NCI-H748 (cell line): Measurements from ENCODE around the gene MRPL21.
"Not testable (repeated sequence)": the region's sequence is repeated elsewhere in the genome, so short reads cannot be mapped to it uniquely, and the experiment has no call there.

Experiments
- DNase-seq: peaks from one replicate; lab custom pipeline; 2025; ENCODE audit not compliant: unreplicated experiment; lab: John Stamatoyannopoulos, UW

Gene MRPL21

GRCh38 chr11:68870470-68870869 is 33.2 kb downstream of the MRPL21 start:
- no peak for DNase-seq

DNA sequence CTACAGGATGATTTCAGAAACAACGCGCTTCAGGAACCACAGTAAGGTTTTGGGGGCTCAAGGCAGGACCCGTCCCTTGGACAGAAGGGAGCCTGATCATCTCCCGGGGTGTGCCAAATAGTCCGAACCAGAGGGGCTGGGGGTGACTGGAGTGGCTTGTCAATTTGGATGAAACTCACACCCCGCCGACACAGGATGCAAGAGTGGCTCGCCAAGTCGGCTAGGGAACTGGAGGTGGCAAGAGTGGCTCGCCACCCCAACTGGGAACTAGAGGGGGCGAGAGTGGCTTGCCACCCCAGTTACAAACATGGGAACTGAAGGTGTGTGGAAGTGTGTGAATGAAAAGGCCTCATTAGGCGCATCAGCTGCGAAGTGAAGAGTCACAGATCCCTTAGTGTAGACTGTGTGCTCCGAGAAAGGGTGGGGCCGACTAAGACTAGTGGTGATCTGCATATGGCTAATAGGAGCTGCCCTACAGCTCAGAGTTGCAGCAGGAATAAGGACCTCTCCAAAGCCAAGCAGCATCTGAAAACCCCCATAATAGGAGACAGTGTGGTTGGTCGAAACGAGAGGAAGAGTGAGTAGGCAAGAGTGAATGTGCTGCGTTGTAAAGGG is 35.3 kb downstream of the MRPL21 start:
- no peak for DNase-seq

DNA sequence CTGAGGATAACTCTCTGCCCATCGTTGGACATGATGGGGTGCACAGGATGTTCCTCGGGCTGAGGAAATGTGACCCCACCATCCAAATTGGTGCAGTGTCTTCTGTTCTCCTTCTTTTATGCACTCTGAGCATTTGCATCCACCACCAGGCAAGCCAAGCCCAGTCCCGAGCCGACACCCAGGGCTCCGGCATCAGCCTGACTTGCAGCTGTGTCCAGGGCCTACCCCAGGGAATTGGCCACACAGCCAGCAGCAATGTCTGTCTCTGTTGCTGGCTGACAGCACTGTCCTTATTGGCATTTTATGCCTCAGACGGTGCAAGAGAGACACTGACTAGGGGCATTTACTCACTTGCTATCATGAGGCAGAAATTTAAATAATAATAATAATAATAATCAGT is 36.6 kb downstream of the MRPL21 start:
- no peak for DNase-seq

DNA sequence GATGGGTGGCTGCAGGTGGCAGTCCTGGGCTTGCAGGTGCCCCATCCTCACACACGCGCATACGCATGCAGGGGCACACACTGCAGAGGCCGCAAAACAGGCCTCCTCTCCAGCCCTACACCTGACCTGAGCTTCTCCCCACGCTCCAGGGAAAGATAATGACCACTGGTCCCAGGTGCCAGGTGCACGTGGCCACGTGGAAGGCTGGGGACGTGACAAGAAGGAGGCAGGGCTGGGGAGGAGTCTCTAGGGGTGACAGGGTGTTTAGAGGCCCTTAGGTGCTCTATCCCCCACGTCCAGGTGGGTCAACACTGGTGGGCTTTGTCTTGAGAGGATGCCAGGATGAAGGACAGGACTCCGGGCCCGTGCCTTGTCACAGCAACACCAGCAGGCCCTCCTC is 38.4 kb downstream of the MRPL21 start:
- no peak for DNase-seq

- DNase-seq = no peak
These were observed 39.9 kb downstream of the MRPL21 start for GRCh38 chr11:68863553-68864265.

GRCh38 chr11:68862421-68862820 is 41.2 kb downstream of the MRPL21 start:
- DNase-seq = no peak

GRCh38 chr11:68859123-68859522 is 44.5 kb downstream of the MRPL21 start:
- DNase-seq = no peak

GRCh38 chr11:68857037-68857586 is 46.5 kb downstream of the MRPL21 start:
- DNase-seq = no peak

DNA sequence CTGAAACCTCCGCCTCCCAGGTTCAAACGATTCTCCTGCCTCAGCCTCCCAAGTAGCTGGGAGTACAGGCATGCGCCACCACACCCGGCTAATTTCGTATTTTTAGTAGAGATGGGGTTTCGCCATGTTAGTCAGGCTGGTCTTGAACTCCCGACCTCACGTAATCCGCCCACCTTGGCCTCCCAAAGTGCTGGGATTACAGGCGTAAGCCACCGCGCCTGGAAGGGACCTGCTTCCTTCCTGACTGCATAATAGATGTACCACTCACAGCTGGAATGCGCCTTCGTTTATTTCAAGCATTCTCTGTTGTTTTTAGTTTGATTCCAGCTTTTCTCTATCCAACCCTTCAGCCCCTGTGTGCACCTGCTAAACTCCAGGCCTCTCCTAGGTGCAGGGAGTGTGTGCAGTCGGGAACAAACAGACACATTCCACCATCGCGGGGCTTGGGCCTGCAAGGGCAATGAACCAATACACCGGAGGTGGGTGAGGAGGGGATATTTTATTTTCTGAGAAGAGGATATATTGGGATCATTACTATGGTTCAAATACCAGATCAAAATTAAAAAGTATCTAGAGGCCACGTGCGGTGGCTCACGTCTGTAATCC is 47.1 kb downstream of the MRPL21 start:
- not testable (repeated sequence) for DNase-seq

GRCh38 chr11:68855205-68855981 is 48.2 kb downstream of the MRPL21 start:
- DNase-seq = peak; percentile 17

DNA sequence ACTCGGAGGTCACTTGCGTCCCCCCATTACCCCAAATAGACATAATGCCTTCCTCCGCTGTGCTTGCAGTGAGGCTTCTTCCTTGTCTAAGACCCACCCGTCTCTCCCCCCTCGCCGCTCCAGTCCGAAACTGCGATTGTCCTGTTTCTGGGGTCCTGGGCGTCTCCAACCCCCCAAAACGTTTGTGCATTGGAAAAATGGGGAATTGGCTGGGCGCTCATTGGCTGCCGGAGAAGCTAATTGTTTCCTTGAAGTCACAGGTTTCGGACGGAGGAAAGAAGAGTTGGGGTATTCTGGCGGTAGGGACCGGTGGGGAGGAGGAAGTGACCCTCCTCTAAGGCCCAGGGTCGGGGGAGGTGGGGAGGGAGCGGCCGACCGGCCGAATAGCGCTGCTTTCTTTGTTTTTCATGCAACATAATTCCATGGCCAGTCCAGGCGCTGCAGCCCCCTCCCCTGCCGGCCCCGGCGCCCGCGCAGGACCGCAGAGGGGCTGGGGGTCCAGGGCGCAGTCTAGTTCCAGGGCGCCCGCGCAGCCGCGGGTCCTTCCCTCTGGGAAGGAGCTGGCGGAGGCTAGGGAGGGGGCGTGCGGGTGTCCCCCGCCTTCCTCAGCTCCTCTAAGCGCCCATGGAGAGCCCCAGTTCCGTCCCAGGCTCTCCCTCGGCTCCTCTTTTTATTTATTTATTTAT is 49.2 kb downstream of the MRPL21 start:
- DNase-seq = no peak

- no peak for DNase-seq
These were observed 51.0 kb downstream of the MRPL21 start for GRCh38 chr11:68852628-68853027.

DNA sequence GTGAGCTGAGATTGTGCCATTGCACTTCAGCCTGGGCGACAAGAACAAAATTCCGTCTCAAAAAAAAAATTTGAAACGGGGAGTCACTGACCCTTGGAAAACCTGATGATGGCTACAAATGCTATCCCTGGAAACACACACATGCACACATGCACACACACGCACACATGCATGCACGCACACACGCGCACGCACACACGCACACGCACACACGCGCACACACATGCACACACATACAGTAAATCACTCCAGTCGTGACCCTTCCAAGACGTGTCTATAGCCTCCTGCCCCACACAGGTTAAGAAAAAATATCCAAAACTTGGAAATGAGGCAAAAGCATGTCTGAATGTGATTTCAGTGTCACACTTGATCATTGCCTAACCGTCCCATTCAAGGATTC is 55.2 kb downstream of the MRPL21 start:
- no peak for DNase-seq

GRCh38 chr11:68847395-68847794 is 56.2 kb downstream of the MRPL21 start:
- DNase-seq = no peak

- no peak for DNase-seq
These were observed 58.2 kb downstream of the MRPL21 start for GRCh38 chr11:68845351-68846002.

DNA sequence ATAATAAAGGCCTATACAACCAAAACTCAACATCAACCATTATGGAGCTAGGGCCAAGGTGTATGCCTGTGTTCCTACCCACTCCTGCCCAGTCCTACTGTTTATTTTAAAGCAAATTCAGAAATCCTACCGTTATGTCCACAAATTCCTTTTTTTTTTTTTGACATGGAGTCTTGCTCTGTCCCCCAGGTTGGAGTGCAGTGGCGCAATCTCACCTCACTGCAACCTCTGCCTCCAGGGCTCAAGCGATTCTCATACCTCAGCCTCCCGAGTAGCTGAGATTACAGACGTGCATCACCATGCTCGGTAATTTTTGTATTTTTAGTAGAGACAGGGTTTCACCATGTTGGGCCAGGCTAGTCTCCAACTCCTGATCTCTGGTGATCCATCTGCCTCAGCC is 58.8 kb downstream of the MRPL21 start:
- no peak for DNase-seq

- no peak for DNase-seq
These were observed 59.3 kb downstream of the MRPL21 start for GRCh38 chr11:68844376-68844775.

- peak; percentile 84 for DNase-seq
These were observed 59.8 kb downstream of the MRPL21 start for GRCh38 chr11:68843703-68844312.

- DNase-seq = no peak
These were observed 60.5 kb downstream of the MRPL21 start for GRCh38 chr11:68843052-68843561.
